NT2/D1 (cell line): Measurements from ENCODE around the gene PRDM12.

Experiments
- DNase-seq: peaks from one replicate; pipeline ENCODE4 v3.0.0-alpha.2; 2011; ENCODE audit warnings: low read depth, low spot score
- H3K27me3 ChIP-seq: 2 replicates; pipeline ENCODE4 v1.6.0; 2011; ENCODE audit warnings: mild to moderate bottlenecking; ENCODE audit not compliant: insufficient read length, insufficient read depth
- H3K36me3 ChIP-seq: 2 replicates; pipeline ENCODE4 v1.6.1; 2011; ENCODE audit warnings: mild to moderate bottlenecking, low read length, mixed read lengths; ENCODE audit not compliant: insufficient read depth, insufficient read length
- H3K4me1 ChIP-seq: 2 replicates; pipeline ENCODE4 v1.5.1; 2011; ENCODE audit not compliant: insufficient read depth, insufficient read length
- H3K4me3 ChIP-seq: 2 replicates; pipeline ENCODE4 v1.5.1; 2011; ENCODE audit warnings: low read depth; ENCODE audit not compliant: insufficient read length
- H3K9ac ChIP-seq: 2 replicates; pipeline ENCODE4 v1.6.0; 2011; ENCODE audit warnings: low read depth; ENCODE audit not compliant: insufficient read length
- H3K9me3 ChIP-seq: 2 replicates; pipeline ENCODE4 v1.5.1; 2011; ENCODE audit warnings: mild to moderate bottlenecking, low read length; ENCODE audit not compliant: insufficient read depth
- SUZ12 ChIP-seq: IDR thresholded peaks from 2 replicates; pipeline ENCODE4 v1.6.1; 2011; ENCODE audit not compliant: insufficient read length, insufficient read depth; ENCODE audit errors: extremely low read depth
- YY1 ChIP-seq: IDR thresholded peaks from 2 replicates; pipeline ENCODE4 v1.6.1; 2011; ENCODE audit not compliant: insufficient read length, insufficient read depth
- ZNF274 ChIP-seq: IDR thresholded peaks from 2 replicates; pipeline ENCODE4 v1.6.1; 2011; ENCODE audit warnings: mild to moderate bottlenecking, low read depth, low read length

The PRDM12 gene

DNA sequence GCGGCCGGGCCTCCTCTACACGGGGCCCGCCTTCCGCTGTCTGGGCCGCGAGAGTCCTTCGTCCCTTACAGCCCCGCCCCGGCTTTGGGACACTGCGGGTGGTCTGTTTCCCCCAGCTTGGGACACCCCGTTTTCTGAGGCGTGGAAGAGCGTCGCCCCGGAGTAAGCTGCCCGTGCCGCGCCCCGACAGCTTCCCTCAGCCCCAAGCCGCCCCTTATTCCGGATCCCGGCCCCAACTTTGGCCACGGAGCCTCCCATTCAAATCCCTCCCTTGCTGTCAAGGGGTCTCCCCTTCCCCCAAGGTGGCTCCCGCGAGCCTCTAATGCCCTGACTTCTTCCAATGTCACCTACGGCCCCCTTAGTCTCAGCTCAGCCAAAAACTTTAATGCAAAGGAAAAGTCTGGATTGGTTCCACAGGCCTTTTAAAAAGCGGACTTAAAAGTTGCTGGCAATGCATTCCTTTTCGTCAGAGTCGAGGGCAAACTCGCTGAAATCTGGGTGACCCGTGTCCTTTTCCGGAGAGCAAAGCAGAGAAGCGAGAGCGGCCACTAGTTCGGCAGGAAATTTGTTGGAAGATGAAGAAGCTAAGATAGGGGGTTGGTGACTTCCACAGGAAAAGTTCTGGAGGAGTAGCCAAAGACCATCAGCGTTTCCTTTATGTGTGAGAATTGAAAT is 49.0 kb downstream of the PRDM12 start:
- no peak for TF ChIP-seq ZNF274
- no peak for TF ChIP-seq SUZ12
- no peak for TF ChIP-seq YY1
- H3K27me3 ChIP-seq: no peaks in the 10 kb centered on the region
- H3K36me3 ChIP-seq: no peaks in the 10 kb centered on the region
- no peaks in the 10 kb centered on the region for H3K4me1 ChIP-seq
- no peaks in the 10 kb centered on the region for H3K9me3 ChIP-seq
- H3K9ac ChIP-seq: peak overlapping the region; percentile 94
- H3K4me3 ChIP-seq: peak overlapping the region; percentile 86
- DNase-seq: no peak

DNA sequence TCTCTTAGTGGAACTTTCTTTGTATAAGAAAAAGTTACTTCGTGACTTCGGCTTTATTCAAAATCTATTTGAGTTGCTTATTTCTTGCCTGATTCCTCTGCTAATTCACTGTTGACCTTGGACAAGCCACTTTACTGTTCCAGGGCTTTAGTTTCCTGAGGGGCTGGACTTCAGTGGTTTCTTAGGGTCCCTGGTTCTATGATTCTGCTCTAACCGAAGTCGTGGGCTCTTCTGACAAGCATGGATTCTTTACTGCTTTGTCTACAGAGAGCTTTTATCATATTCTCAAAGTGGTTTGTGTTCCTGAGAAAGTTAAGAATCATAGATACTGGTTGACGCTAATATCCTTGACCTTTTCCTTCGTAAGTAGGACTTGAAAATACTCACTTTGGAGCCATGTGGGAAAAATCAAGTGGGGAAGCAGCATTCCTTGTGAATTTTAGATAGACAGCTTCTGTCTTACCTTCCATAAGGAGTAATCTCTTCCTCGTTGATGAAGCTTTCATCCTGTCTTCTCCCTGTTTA is 50.3 kb downstream of the PRDM12 start:
- Histone ChIP-seq H3K36me3 (no peaks in the 10 kb centered on the region), H3K27me3 (no peaks in the 10 kb centered on the region), H3K9me3 (no peaks in the 10 kb centered on the region), H3K9ac (peak overlapping the region; percentile 94), H3K4me1 (no peaks in the 10 kb centered on the region), H3K4me3 (peak overlapping the region; percentile 86)
- no peak for TF ChIP-seq YY1
- TF ChIP-seq SUZ12: no peak
- no peak for TF ChIP-seq ZNF274
- DNase-seq: no peak

DNA sequence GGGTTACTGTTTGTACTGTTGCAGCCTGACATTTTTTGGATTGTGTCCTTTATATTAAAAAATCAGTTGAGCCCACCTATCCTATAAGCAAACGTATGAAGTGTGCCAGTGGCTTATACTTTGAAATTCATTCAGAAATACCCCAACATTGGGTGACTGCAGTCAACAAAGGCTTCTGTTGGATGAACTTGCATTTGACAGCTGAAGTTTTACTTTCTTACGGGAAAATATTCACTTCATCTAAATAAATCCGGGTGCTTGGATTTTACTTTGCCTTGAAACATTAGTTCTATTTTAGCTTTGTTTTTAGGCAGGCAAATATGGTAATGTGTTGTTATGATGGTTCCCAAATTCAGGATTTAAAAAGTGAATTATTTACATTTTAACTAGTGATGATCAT is 50.9 kb downstream of the PRDM12 start:
- H3K36me3 ChIP-seq: no peaks in the 10 kb centered on the region
- no peaks in the 10 kb centered on the region for H3K9me3 ChIP-seq
- H3K9ac ChIP-seq: no peak overlapping the region
- TF ChIP-seq SUZ12: no peak
- TF ChIP-seq ZNF274: no peak
- TF ChIP-seq YY1: no peak
- H3K27me3 ChIP-seq: no peaks in the 10 kb centered on the region
- DNase-seq: no peak
- peak overlapping the region; percentile 86 for H3K4me3 ChIP-seq
- H3K4me1 ChIP-seq: no peaks in the 10 kb centered on the region

DNA sequence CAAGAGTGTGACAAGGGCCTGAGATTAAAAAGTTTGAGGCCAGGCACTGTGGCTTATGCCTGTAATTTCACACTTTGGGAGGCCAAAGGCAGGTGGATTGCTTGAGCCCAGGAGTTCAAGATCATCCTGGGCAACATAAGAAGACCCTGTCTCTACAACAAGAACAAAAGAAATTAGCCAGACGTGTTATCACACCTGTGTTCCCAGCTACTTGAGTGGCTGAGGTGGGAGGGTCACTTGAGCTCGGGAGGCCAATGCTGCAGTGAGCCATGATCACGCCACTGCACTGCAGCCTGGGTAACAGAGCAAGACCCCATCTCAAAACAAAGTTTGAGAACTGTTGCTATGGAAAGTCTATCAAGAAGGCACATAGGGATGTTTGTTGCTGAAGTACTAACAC is 54.2 kb downstream of the PRDM12 start:
- no peaks in the 10 kb centered on the region for H3K4me1 ChIP-seq
- no peaks in the 10 kb centered on the region for H3K9me3 ChIP-seq
- H3K27me3 ChIP-seq: no peaks in the 10 kb centered on the region
- no peaks in the 10 kb centered on the region for H3K36me3 ChIP-seq
- no peak overlapping the region for H3K9ac ChIP-seq
- DNase-seq: no peak
- no peak overlapping the region for H3K4me3 ChIP-seq
- TF ChIP-seq ZNF274 (no peak), SUZ12 (no peak), YY1 (no peak)

DNA sequence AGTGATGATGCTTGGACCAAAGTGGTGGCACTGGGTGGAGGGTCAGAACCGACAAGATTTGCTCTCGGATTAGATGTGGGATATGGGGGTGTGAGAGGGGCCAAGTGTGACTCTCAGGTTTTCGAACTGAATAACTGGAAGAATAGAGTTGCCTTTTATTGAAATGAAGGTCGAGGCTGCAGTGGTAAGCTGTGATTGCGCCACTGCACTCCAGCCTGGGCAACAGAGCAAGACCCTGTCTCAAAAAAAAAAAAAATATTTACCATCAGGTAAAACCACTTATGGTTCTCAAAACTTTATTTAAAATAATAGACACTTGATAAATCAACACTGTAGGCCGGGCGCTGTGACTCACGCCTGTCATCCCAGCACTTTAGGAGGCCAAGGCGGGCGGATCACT is 56.4 kb downstream of the PRDM12 start:
- Histone ChIP-seq H3K9ac (no peak overlapping the region), H3K27me3 (no peaks in the 10 kb centered on the region), H3K36me3 (no peaks in the 10 kb centered on the region), H3K4me1 (no peaks in the 10 kb centered on the region), H3K4me3 (no peak overlapping the region), H3K9me3 (no peaks in the 10 kb centered on the region)
- TF ChIP-seq ZNF274 (no peak), YY1 (no peak), SUZ12 (no peak)
- no peak for DNase-seq

DNA sequence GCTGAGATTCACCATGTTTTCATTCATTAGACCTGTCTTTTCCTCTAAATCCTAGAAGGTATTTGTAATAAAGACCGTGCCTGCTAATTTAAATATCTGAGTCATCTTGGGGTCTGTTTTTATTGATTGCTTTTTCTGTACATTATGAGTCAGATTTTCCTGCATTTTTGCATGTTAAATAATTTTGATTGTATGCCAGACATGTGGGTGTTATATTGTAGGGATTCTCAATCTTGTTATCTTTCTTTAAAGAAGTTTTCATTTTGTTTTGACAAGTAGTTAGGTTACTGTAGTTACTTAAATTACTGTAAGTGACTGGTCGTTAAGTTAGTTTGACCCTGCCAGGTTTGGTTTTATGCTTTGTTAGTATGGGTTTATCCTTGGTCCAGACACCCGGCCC is 64.3 kb downstream of the PRDM12 start:
- Histone ChIP-seq H3K4me3 (no peak overlapping the region), H3K9me3 (no peaks in the 10 kb centered on the region), H3K27me3 (no peaks in the 10 kb centered on the region), H3K9ac (no peak overlapping the region), H3K36me3 (no peaks in the 10 kb centered on the region), H3K4me1 (no peaks in the 10 kb centered on the region)
- TF ChIP-seq ZNF274 (no peak), YY1 (no peak), SUZ12 (no peak)
- DNase-seq: no peak

DNA sequence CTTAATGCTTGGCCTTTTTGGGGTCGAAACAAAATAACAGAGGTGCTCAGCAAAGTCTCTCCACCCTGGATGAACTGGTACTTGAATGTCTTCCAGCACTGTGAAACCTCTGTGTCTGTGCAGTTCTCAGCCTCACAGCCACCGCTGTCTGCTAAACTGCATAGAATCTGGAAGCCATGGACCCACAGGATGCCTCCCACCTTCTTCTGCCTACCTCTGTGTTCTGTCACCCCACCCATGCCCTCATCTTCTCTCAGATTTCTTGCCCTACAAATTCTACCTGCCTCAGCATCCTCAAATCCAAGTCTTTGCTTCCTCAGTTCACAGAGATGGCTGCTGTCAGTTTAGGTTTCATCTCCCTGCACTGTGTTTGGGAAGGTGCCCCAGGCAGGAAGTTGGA is 64.8 kb downstream of the PRDM12 start:
- H3K9ac ChIP-seq: no peak overlapping the region
- H3K4me1 ChIP-seq: no peaks in the 10 kb centered on the region
- DNase-seq: no peak
- H3K9me3 ChIP-seq: no peaks in the 10 kb centered on the region
- no peaks in the 10 kb centered on the region for H3K27me3 ChIP-seq
- no peak overlapping the region for H3K4me3 ChIP-seq
- no peaks in the 10 kb centered on the region for H3K36me3 ChIP-seq
- TF ChIP-seq SUZ12 (no peak), YY1 (no peak), ZNF274 (no peak)

DNA sequence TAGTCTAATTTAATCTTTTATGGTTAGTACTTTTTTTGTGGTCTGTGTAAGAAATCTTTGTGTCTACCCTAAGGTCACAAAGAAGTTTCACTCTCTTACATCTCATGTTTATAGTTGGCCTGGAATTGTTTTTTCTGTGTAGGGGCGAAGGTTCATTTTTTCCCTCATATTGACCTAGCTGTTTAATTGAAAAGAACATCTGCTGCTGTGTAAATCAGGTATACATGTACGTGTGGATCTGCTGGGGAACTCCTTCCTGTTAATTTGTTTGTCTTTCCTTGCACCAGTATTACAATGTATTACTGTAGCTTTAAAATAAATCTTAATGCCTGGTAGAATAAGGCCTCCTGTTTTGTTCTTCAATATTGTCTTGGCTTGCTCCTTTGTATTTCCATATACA is 67.0 kb downstream of the PRDM12 start:
- H3K4me3 ChIP-seq: no peak overlapping the region
- H3K4me1 ChIP-seq: no peaks in the 10 kb centered on the region
- TF ChIP-seq ZNF274 (no peak), YY1 (no peak), SUZ12 (no peak)
- H3K27me3 ChIP-seq: no peaks in the 10 kb centered on the region
- no peaks in the 10 kb centered on the region for H3K9me3 ChIP-seq
- no peaks in the 10 kb centered on the region for H3K36me3 ChIP-seq
- no peak overlapping the region for H3K9ac ChIP-seq
- DNase-seq: no peak
